Activated B cell treated with CpG ODN at 0.5 μM for 24 hours (primary cell): ENCODE measurements around the gene MYZAP. TPM values are rescaled to one million over a fixed set of nuclear protein-coding genes. Genes with fewer than 3 reads are reported as not detected.

Source experiments
- ATAC-seq: fragments of 200-7000 bp; cut with Tn5 transposase; one replicate; pipeline ENCODE4 v1.10.0; 2021; ENCODE audit warnings: low read depth, mild to moderate bottlenecking, moderate library complexity
- CTCF ChIA-PET: fragments of 350-600 bp; sonication (Branson Sonifier 250); formaldehyde crosslinking; loops from one replicate; lab custom pipeline; 2021; ENCODE audit warnings: antibody characterized with exemption; lab: Charles Lee
- POLR2A ChIA-PET: fragments of 350-600 bp; sonication (Branson Sonifier 250); formaldehyde crosslinking; loops from one replicate; lab custom pipeline; 2021; ENCODE audit warnings: antibody characterized with exemption; lab: Charles Lee
- DNase-seq: peaks from one replicate; pipeline ENCODE4 v3.0.0; 2022
- H3K27ac Mint-ChIP-seq: one replicate; pipeline ENCODE4 v1.8.0; 2020; ENCODE audit warnings: mixed read lengths
- H3K27me3 Mint-ChIP-seq: one replicate; pipeline ENCODE4 v1.8.0; 2021; ENCODE audit warnings: mixed read lengths
- H3K36me3 Mint-ChIP-seq: one replicate; pipeline ENCODE4 v1.8.0; 2021; ENCODE audit warnings: low read depth, mixed read lengths
- H3K4me1 Mint-ChIP-seq: one replicate; pipeline ENCODE4 v1.8.0; 2021; ENCODE audit warnings: mixed read lengths
- H3K4me3 Mint-ChIP-seq: one replicate; pipeline ENCODE4 v1.8.0; 2020; ENCODE audit warnings: mild to moderate bottlenecking, mixed read lengths
- H3K9me3 Mint-ChIP-seq: one replicate; pipeline ENCODE4 v1.8.0; 2020; ENCODE audit warnings: mixed read lengths
- CTCF ChIP-seq: fragments of 200-600 bp; IDR thresholded peaks from one replicate; pipeline ENCODE4 v1.8.0; 2022; ENCODE audit warnings: antibody characterized with exemption, mild to moderate bottlenecking
- intact Hi-C: fragments of 100-400 bp; cut with micrococcal nuclease; formaldehyde crosslinking; loops from one replicate; pipeline ENCODE4 v1.15.1; 2024
- total RNA-seq: library from RNA; stranded (reverse); gene quantifications from 2 replicates; pipeline ENCODE4 v1.2.3, GENCODE V29; 2022

MYZAP gene
- total RNA-seq, 1 donor from 2014 or later: 1.00 TPM

GRCh38 chr15:57655809-57656208 lies 64.1 kb downstream of the MYZAP start:
- TF ChIP-seq CTCF: no peak
- ChIA-PET CTCF (interaction anchor here (0.9 to 1.1 kb wide), 3 partner anchors 14 to 96 kb away, joined by 3 to 4 read pairs (median 4); no protein-coding TSS in a partner anchor), POLR2A (no interaction called here)
- DNase-seq: no peak
- H3K27me3 Mint-ChIP-seq: peaks cover 6% of the 10 kb centered on the region
- no peak overlapping the region for H3K27ac Mint-ChIP-seq
- H3K9me3 Mint-ChIP-seq: no peaks in the 10 kb centered on the region
- no peak for ATAC-seq
- no peaks in the 10 kb centered on the region for H3K36me3 Mint-ChIP-seq
- intact Hi-C loops: loop anchor here (1.0 kb wide), 1 partner anchor 96 kb away; no protein-coding TSS in a partner anchor
- H3K4me3 Mint-ChIP-seq: no peak overlapping the region
- no peaks in the 10 kb centered on the region for H3K4me1 Mint-ChIP-seq

- Mint-ChIP-seq H3K27me3 (peaks cover 6% of the 10 kb centered on the region), H3K9me3 (no peaks in the 10 kb centered on the region), H3K27ac (no peak overlapping the region), H3K4me3 (no peak overlapping the region), H3K4me1 (no peaks in the 10 kb centered on the region), H3K36me3 (no peaks in the 10 kb centered on the region)
- no peak for TF ChIP-seq CTCF
- ChIA-PET CTCF (interaction anchor here (0.9 to 1.1 kb wide), 3 partner anchors 15 to 96 kb away, joined by 3 to 4 read pairs (median 4); no protein-coding TSS in a partner anchor), POLR2A (no interaction called here)
- ATAC-seq: no peak
- DNase-seq: no peak
- intact Hi-C loops: no loop called here
These were observed 64.7 kb downstream of the MYZAP start for GRCh38 chr15:57656434-57656833.

- no peak for ATAC-seq
- DNase-seq: no peak
- Mint-ChIP-seq H3K4me1 (no peaks in the 10 kb centered on the region), H3K9me3 (no peaks in the 10 kb centered on the region), H3K4me3 (no peak overlapping the region), H3K27me3 (peaks cover 6% of the 10 kb centered on the region), H3K27ac (no peak overlapping the region), H3K36me3 (no peaks in the 10 kb centered on the region)
- ChIA-PET POLR2A (no interaction called here), CTCF (no interaction called here)
- TF ChIP-seq CTCF: no peak
- intact Hi-C loops: no loop called here
These were observed 65.9 kb downstream of the MYZAP start for GRCh38 chr15:57657619-57658018.

- intact Hi-C loops: no loop called here
- CTCF ChIA-PET: no interaction called here
These were observed 70.5 kb downstream of the MYZAP start for GRCh38 chr15:57662091-57662744.

More at GRCh38 chr15:57662091-57662744, 70.5 kb downstream of the MYZAP start:
- Mint-ChIP-seq H3K36me3 (no peaks in the 10 kb centered on the region), H3K9me3 (no peaks in the 10 kb centered on the region), H3K4me1 (no peaks in the 10 kb centered on the region), H3K27me3 (peaks cover 9% of the 10 kb centered on the region), H3K4me3 (no peak overlapping the region), H3K27ac (no peak overlapping the region)
- TF ChIP-seq CTCF: no peak
- no peak for DNase-seq
- no peak for ATAC-seq
- POLR2A ChIA-PET: no interaction called here
